ENCODE results near the gene GIMAP8.
"Not testable (repeated sequence)": the region's sequence is repeated elsewhere in the genome, so short reads cannot be mapped to it uniquely, and the experiment has no call there.

GRCh38 chr7:150493442-150493841 is 43.0 kb downstream of the GIMAP8 start:
- TF ChIP-seq, protein P1, sequence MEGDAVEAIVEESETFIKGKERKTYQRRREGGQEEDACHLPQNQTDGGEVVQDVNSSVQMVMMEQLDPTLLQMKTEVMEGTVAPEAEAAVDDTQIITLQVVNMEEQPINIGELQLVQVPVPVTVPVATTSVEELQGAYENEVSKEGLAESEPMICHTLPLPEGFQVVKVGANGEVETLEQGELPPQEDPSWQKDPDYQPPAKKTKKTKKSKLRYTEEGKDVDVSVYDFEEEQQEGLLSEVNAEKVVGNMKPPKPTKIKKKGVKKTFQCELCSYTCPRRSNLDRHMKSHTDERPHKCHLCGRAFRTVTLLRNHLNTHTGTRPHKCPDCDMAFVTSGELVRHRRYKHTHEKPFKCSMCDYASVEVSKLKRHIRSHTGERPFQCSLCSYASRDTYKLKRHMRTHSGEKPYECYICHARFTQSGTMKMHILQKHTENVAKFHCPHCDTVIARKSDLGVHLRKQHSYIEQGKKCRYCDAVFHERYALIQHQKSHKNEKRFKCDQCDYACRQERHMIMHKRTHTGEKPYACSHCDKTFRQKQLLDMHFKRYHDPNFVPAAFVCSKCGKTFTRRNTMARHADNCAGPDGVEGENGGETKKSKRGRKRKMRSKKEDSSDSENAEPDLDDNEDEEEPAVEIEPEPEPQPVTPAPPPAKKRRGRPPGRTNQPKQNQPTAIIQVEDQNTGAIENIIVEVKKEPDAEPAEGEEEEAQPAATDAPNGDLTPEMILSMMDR (IDR thresholded peaks at IDR 0.05), result not testable (repeated sequence)
- TF ChIP-seq POLR2A (IDR thresholded peaks at IDR 0.05), result not testable (repeated sequence)
